ENCODE data around the gene PITPNB. TPM values are rescaled to one million over a fixed set of nuclear protein-coding genes. Genes with fewer than 3 reads are reported as not detected.

PITPNB gene
- total and polyA plus RNA-seq, 2 of the 13 experiments (the other 11 are each of a cell fraction or from before 2014, with no cell fraction given), result 17.0 to 30.1 TPM

DNA sequence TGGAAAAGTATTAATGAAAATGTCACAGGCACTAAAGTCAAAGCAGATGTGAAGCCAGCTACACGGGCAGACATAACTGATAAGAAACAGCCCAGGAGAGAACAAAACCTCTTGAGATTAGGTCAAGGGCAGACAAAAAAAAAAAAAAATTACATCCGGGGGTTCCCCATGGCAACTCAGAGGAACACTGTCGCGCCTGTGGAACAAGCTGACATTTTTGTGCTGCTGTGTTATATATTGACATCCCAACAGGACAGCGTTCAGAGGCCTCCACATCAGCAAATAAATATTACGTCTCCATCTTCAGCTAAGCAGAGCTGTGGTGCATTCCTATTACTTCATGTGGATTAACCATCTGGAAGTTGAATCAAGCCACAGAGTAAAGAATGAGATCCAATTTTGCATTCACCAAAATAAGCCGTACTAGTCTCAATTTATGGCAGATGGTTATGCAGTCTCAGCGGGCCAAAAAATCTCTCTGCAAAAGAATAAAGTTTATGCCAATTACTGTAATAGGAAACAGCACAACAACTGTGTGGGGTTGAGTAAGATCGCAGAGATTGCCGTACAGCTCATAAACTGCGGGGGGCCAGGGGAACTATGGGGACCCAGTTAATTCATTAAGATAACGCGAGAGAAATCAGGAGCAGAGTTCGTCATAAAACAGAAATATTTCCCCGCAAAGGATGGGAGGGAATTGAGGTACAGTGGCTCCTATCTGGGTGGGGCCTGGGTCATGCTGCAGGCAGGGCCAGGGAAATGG, 76.2 kb downstream of the PITPNB start (continued):
- TF ChIP-seq, protein P1, sequence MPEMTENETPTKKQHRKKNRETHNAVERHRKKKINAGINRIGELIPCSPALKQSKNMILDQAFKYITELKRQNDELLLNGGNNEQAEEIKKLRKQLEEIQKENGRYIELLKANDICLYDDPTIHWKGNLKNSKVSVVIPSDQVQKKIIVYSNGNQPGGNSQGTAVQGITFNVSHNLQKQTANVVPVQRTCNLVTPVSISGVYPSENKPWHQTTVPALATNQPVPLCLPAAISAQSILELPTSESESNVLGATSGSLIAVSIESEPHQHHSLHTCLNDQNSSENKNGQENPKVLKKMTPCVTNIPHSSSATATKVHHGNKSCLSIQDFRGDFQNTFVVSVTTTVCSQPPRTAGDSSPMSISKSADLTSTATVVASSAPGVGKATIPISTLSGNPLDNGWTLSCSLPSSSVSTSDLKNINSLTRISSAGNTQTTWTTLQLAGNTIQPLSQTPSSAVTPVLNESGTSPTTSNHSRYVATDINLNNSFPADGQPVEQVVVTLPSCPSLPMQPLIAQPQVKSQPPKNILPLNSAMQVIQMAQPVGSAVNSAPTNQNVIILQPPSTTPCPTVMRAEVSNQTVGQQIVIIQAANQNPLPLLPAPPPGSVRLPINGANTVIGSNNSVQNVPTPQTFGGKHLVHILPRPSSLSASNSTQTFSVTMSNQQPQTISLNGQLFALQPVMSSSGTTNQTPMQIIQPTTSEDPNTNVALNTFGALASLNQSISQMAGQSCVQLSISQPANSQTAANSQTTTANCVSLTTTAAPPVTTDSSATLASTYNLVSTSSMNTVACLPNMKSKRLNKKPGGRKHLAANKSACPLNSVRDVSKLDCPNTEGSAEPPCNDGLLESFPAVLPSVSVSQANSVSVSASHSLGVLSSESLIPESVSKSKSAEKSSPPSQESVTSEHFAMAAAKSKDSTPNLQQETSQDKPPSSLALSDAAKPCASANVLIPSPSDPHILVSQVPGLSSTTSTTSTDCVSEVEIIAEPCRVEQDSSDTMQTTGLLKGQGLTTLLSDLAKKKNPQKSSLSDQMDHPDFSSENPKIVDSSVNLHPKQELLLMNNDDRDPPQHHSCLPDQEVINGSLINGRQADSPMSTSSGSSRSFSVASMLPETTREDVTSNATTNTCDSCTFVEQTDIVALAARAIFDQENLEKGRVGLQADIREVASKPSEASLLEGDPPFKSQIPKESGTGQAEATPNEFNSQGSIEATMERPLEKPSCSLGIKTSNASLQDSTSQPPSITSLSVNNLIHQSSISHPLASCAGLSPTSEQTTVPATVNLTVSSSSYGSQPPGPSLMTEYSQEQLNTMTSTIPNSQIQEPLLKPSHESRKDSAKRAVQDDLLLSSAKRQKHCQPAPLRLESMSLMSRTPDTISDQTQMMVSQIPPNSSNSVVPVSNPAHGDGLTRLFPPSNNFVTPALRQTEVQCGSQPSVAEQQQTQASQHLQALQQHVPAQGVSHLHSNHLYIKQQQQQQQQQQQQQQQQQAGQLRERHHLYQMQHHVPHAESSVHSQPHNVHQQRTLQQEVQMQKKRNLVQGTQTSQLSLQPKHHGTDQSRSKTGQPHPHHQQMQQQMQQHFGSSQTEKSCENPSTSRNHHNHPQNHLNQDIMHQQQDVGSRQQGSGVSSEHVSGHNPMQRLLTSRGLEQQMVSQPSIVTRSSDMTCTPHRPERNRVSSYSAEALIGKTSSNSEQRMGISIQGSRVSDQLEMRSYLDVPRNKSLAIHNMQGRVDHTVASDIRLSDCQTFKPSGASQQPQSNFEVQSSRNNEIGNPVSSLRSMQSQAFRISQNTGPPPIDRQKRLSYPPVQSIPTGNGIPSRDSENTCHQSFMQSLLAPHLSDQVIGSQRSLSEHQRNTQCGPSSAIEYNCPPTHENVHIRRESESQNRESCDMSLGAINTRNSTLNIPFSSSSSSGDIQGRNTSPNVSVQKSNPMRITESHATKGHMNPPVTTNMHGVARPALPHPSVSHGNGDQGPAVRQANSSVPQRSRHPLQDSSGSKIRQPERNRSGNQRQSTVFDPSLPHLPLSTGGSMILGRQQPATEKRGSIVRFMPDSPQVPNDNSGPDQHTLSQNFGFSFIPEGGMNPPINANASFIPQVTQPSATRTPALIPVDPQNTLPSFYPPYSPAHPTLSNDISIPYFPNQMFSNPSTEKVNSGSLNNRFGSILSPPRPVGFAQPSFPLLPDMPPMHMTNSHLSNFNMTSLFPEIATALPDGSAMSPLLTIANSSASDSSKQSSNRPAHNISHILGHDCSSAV (CRISPR knock-in tag; IDR thresholded peaks at IDR 0.05; ENCODE audit: borderline replicate concordance), result no peak
- TF ChIP-seq KDM3A (CRISPR knock-in tag; IDR thresholded peaks at IDR 0.05; ENCODE audit: low read depth), result no peak
- TF ChIP-seq ZNF570 (CRISPR knock-in tag; IDR thresholded peaks at IDR 0.05; ENCODE audit: borderline replicate concordance), result no peak

- CTCF ChIA-PET (ENCODE audit: low intra/inter-chr PET ratio, low total read pairs), result no interaction called here
- Histone ChIP-seq H2AFZ (ENCODE audit: low read length) (no peak overlapping the region), H3K27ac (ENCODE audit: extremely low read length, insufficient read depth, low read length) (no peak overlapping the region), H3K4me3 (replicated peaks in 1 of 3; ENCODE audit: insufficient read depth in 1 of 3, low read depth in 2 of 3, low read length in 3 of 3) (no peak overlapping the region), H3K36me3 (replicated peaks in 1 of 2; ENCODE audit: control insufficient read depth in 1 of 2, insufficient read depth in 2 of 2, low read length in 2 of 2) (peaks cover 0 to 3% of the 10 kb centered on the region in 2 experiments; a peak in 2 of 5 replicates), H3K4me1 (ENCODE audit: insufficient read depth, low read length) (no peaks in the 10 kb centered on the region), H3K4me2 (ENCODE audit: low read depth, low read length) (no peak overlapping the region), H3K9me3 (ENCODE audit: low read length) (no peaks in the 10 kb centered on the region), H3K79me2 (ENCODE audit: insufficient read depth, low read length) (no peaks in the 10 kb centered on the region), H3K27me3 (ENCODE audit: control insufficient read depth in 1 of 2, insufficient read depth in 2 of 2, low read length in 2 of 2) (no peaks in the 10 kb centered on the region), H4K20me1 (ENCODE audit: insufficient read depth, low read length) (peaks cover 2% of the 10 kb centered on the region; the same call in 1 of the 2 replicates), H3K9ac (ENCODE audit: insufficient read depth, low read depth, low read length) (no peak overlapping the region)
- ATAC-seq (no peak), FAIRE-seq (no peak), DNase-seq (ENCODE audit: low spot score) (no peak)
- no peak for TF ChIP-seq PLRG1 (conservative IDR thresholded peaks at IDR 0.05)
- TF ChIP-seq HNF4G (IDR thresholded peaks at IDR 0.05; ENCODE audit: borderline replicate concordance, low read depth, low read length), result no peak
- no peak for TF ChIP-seq HNF4G (CRISPR knock-in tag; IDR thresholded peaks at IDR 0.05; ENCODE audit: borderline replicate concordance, low read depth)
- TF ChIP-seq, protein P2, sequence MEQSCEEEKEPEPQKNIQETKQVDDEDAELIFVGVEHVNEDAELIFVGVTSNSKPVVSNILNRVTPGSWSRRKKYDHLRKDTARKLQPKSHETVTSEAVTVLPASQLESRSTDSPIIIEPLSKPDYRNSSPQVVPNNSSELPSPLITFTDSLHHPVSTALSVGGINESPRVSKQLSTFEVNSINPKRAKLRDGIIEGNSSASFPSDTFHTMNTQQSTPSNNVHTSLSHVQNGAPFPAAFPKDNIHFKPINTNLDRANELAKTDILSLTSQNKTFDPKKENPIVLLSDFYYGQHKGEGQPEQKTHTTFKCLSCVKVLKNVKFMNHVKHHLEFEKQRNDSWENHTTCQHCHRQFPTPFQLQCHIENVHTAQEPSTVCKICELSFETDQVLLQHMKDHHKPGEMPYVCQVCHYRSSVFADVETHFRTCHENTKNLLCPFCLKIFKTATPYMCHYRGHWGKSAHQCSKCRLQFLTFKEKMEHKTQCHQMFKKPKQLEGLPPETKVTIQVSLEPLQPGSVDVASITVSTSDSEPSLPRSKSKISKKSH (CRISPR knock-in tag; IDR thresholded peaks at IDR 0.05; ENCODE audit: borderline replicate concordance), result no peak
- no peak for TF ChIP-seq RFX1 (IDR thresholded peaks at IDR 0.05)
- no peak for TF ChIP-seq ZNF644 (CRISPR knock-in tag; IDR thresholded peaks at IDR 0.05; ENCODE audit: low read depth)
- no peak for TF ChIP-seq NBN (conservative IDR thresholded peaks at IDR 0.05)
- TF ChIP-seq HINFP (CRISPR knock-in tag; IDR thresholded peaks at IDR 0.05; ENCODE audit: low read depth), result no peak
- no peak for TF ChIP-seq PRMT3 (CRISPR knock-in tag; IDR thresholded peaks at IDR 0.05; ENCODE audit: borderline replicate concordance, low read depth)
- BruUV-seq (replicated peaks), result no TSS peak
- 100% methylated on average over 1 of the region's 1 CpG for WGBS (ENCODE audit: low lambda C conversion rate)
- in situ Hi-C loops (cut with HindIII; ENCODE audit: extremely low pct_ligation_motif_present, low pct_unique_long_range_greater_than_20kb) (loop anchor here (10.0 kb wide), 1 partner anchor 63 kb away; no protein-coding TSS in a partner anchor), intact Hi-C loops (cut with micrococcal nuclease; ENCODE audit: unreplicated experiment) (no loop called here)
- POLR2A ChIA-PET, result no interaction called here
Observed at GRCh38 chr22:27842201-27842600, 76.9 kb downstream of the PITPNB start.
